Muscle of back (tissue), 11 donors: ENCODE results near the gene S100A9. TPM values are rescaled to one million over a fixed set of nuclear protein-coding genes. Genes with fewer than 3 reads are reported as not detected.
"Not testable (repeated sequence)": the region's sequence is repeated elsewhere in the genome, so short reads cannot be mapped to it uniquely, and the experiment has no call there.

Experiments used
- DNase-seq, 3 donors: peaks; one replicate each; pipeline versions ENCODE4 v3.0.0 to v3.0.0-alpha.2; 2013
- polyA plus RNA-seq, 10 donors: library from polyadenylated mRNA; unstranded; fragments of 120-200 nt; gene quantifications; one replicate each; pipeline ENCODE4 v1.2.1, GENCODE V29; 2013; ENCODE audit not compliant: insufficient read length in 10 of 10

Gene S100A9
- polyA plus RNA-seq, 10 donors, result 9.4 to 40.7 (median 25.4) TPM

DNA sequence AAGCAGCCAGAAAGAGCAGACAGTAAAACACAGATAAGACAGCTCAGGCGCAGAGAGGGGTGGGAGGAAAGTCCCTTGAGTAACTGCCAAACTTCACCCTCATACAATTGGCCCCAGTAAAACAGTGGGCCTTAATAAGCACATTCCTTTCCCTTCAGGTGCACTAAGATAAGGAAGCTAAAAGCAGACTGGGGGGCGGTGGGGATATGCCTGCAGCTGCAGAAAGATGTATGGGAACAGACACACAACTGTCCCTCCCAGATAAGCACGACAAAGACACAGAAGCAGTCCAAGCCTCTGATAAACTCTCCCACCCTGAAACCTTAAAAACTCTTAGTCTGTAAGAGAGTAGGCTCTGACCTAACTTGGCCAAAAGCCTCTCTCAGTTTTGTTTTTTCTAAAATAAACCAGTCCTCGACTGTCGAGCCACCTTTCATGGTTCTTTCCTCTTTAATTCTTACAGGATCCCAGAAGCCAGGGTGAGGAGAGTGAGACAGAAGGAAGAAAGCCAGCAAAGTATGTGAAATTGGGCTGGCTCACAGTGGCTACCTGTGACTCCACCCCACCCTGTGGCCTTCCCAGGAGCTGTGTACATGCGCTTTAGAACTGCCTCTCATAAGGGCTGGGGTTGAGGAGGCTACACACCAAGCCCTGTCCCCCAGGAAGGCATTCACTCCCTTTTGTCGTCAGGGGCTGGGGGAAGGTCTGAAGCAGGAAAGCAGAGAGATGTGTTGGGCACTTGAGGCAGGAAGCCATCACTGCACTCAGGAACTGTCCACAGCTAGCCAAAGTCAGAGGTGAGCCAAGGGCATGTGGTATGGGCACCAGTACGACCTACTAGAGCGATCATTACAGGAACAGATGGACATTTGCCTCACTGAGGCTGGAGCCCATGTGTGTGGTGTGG, 13.6 kb upstream of the S100A9 start:
- no peak for DNase-seq

DNA sequence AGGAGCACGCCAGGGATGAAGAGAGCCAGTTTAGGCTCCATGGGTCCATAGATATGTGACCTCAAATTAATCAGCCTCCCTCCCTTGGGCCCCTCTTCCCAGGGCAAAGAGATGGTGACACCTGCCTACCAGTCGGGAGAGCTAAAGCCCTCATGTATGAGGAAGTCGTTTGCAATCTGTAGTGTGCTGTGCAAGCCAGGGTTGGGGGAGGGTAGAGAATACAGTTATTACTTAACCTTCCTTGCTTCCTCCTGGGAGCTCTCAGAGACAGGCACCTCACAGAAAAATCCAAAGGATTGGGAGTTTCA, 13.0 kb upstream of the S100A9 start:
- DNase-seq, result no peak

DNA sequence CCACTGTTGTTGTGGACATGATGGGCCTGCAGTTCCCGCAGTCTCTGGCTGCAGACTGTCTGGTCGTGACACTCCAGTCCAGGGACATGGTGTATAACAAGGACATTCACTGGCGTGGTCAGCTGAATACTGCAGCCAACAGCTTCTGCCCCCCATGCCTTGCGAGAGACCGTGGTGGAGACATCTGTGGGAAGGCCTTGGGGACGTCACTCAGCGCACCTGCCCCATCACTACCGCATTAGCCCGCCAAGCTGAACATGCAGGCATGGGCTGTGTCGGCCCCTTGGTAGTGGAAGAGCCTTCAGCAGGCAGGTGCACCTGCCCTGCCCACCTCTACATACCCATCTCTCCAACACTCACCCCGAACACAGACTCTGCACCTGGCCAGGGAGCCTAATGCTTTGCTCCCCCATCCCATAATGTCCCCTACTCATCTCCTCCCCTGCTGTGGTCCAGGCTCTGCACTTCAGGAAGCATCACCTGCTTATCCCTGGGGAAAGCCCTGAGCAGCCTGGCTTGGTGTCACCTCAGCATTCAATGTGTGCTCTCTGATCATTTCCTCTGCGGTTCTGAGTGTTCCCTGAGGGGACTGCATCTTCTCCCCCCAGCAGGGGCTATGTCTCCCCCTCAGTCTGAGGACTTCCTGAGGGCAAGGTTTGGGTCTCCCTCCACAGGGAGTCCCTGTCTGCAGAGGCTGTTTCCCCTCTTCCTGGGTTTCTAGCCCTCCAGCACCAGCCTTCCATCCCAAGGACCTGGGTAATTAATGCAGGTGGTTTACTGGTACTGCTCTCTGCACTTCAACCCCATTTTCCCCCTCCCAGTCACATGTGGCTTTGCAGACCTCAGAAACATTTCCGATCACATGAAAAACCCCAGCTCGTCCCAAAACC, 12.2 kb upstream of the S100A9 start:
- no peak for DNase-seq

DNA sequence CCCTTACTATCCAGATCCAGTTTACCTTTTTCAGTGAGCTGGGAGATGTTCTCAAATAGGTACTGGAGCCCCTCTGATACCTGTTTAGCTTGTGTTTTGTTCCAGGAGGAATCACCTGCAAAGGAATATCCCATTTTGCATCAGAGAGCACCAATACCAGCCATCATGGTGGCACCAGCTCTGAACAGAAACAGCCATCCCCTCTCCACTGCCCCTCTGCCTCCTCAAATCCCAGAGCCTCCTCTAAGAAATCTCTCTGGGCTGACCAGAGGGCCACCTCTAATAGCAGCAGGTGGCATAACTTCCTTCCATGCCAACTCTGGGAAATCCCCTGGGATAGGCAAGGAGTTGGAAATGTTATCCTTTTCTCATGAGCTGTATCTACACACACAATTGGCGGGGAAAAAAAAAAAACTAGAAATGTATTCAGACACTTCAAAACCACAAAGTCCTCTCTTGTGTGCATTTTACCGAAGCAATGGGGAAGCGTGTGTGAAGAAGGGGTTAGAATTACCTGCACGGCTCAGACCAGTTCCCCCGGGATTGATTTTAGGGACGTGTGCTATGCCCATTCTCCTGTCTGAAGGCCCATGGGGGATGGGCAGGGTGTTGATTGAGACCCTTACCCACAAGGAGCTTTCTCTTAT, 11.5 kb upstream of the S100A9 start:
- DNase-seq, result no peak

DNA sequence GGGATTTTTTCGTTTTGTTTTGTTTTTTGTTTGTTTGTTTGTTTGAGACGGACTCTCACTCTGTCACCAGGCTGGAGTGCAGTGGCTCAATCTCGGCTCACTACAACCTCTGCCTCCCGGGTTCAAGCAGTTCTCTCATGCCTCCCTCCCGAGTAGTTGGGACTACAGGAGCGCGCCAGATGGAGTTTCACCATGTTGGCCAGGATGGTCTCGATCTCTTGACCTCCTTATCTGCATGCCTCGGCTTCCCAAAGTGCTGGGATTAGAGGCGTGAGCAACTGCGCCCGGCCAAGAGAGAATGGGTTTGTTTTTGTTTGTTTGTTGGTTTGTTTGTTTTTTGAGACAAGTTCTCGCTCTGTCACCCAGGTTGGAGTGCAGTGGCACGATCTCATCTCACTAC, 10.6 kb upstream of the S100A9 start:
- not testable (repeated sequence) for DNase-seq

DNA sequence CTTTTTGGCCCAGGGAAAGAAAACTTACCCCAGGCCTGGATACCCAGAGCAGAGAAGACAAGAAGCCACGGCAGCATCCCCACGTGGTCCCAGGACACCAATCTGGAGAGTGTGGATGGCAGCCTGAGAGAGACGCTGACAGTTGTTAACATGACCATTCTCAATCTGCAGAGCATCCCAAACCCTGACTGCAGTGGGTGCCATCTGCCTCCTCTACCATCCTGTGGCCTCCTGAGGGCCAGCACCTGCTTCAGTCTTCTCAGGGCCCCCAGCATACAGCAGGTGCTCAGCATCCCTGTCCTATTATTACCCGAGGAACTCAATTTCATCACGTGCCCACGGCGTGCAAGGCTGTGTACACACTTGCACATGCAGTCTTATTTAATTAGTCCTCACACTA, 9.8 kb upstream of the S100A9 start:
- no peak for DNase-seq

DNA sequence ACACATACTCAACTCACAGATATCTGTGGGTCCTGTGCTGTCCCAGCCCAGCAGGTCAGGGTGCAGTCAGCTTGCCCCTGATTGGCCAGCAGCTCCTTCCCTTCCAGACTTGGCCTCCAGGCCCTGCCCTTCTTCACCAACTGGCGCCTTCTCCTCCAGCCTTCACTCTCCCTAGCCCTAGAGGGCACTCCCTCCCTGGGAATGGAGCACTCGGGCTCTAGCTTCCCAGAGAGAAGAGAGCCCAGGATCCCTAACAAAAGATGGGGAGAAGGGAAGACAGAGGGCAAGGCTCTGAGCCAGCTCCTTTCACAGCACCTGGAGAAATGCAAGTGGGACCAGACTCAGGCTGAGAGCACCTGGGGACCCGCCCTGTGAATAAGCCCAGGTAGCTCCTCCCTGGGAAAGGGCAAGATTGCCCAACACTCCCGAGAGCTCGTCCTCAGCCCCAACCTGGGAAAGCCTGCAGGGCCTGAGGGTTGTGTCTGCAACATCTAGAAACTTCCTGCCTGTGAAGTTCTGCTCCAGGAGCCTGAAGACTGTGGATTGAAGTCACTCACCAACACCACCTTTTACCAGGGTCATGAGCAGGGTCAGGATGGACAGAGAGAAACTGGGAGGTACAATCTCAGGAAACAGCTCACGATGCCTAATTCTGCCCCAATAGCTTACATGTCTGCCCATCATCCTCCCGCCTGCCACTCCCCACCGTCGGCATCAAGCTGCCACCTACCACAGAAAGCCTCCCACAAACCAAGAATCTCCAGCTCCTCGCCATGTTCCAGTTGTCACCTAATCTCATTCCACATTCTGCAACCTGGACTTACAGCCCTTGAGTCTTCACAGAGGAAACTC, 8.9 kb upstream of the S100A9 start, which contains the start of gene PGLYRP4:
Gene PGLYRP4 (minus strand): TSS at position 331 of the 852 bp plus-strand sequence. CDS start 909 bp downstream, outside the sequence.
- no peak for DNase-seq

DNA sequence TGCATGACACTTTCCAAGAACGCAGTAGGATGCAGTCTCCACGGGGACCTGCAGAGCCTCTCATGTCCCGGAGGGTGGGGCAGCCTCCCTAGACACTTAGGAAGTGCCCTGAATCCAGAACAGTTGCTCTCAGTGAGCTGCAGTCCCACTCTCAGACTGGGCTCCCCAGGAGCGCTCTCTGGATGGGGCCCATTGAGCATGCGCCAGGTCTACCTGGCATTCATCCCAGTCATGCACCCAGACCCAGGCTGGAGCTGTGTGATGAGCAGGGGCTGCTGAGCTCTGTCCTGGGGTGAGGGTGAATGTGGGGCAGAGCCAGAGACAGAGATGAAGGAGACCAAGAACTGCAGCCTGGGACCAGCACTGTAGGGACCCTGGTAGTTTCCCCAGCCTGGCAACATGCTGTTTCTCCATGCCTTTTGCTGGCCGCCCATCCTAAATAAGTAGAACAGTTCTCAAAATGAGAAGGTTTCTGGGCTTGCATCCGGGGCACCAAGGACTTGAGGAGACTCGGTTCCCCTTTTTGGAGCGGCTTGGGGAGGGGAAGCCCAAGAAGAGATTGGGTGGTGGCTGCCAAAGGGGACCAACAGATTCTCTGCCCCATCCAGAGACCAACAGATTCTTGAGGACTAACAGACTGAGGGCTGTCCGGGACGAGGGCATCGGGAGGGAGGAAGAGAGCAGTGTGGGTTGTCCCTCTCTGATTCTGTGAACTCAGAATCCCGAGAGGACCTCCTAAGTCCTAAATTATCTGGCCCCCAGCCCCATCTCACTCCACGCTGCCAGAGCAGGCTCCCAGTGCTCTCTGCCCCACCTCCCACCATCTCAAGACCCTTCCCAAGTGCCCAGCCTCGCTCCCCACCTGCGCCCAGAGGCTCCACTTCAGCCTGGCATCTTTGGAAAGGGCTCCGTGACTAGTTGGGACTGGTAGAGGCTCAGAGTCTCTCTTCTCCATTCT, 8.0 kb upstream of the S100A9 start:
- no peak for DNase-seq

DNA sequence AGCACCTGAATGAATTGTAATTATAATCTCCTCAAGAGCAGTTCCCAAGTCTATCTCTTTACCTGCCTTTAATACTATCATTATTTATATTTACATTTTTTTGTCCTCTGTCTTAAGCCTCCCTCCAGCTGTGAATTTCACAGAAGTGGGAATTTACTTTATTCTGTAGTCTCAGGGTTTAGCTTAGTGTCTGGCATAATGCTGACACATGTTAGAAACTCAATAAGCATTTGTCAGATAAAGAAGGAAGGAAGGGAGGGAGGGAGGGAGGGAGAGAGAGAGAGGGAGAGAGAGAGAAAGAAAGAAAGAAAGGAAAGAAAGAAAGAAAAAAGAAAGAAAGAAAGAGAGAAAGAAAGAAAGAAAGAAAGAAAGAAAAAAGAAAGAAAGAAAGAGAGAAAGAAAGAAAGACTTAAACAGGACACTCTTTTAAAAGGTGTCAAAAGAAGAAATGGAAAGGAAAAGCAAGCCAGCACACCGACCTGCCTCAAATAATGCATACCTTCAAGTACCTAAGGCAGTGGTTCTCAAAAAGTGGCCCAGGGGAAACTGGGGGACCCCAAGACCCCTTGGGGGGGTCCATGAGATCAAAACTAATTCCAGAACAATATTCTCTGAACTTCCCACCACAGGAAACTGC, 7.2 kb upstream of the S100A9 start:
- DNase-seq, result no peak

DNA sequence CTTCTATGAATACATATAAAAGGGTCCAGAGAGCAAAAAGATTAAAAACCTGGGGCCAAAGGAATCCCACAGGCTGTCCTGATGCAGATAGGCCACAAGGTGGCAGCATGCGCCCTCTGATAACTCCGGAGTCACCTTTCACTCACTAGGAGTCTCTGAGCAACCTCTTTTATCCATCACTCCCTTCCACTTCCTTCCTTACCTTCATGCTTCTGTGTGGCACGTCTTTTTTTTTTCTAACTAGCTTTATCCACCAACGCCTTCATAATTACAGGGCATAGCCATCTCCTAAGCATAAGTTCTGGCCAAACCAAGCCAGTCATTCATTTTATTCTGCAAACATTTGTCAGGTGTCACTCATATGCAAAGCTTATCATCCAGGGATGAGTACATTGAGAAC, 5.1 kb upstream of the S100A9 start:
- peak; percentile 58 to 70 (median 70) for DNase-seq

DNA sequence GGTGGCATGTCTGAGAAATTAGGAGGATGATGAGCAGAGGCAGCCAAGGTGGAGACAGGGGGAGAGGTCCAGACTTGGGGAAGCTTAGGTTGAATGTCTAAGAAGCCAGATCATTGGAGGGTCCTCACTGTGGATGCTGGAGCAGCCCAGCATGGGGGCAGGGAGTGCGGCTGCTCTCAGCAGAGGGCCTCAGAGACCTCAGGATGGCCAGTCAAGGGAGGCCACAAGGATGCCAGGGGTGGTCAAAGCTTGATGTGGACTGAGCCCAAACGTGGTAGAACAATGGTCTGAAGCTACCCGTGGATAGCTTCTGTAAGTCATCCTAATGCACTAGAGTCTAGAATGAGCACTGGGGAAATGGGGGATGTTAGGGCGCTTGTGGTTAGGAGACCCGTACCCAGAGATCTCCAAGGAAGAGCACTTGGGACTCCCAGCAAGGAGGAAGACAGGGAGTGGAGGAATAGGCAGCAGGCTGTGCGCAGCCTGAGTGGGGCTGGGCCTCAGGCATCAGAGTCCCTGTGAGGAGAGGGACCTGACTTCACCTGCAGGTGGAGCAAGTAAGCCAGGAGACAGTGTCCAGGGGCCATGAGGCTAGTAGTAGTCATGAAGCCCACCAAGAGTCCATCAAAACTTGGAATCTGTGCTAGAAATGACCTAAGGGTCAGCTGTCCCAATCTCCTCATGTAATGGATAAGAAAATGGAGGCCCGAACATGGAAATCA, 4.3 kb upstream of the S100A9 start:
- DNase-seq, result no peak

DNA sequence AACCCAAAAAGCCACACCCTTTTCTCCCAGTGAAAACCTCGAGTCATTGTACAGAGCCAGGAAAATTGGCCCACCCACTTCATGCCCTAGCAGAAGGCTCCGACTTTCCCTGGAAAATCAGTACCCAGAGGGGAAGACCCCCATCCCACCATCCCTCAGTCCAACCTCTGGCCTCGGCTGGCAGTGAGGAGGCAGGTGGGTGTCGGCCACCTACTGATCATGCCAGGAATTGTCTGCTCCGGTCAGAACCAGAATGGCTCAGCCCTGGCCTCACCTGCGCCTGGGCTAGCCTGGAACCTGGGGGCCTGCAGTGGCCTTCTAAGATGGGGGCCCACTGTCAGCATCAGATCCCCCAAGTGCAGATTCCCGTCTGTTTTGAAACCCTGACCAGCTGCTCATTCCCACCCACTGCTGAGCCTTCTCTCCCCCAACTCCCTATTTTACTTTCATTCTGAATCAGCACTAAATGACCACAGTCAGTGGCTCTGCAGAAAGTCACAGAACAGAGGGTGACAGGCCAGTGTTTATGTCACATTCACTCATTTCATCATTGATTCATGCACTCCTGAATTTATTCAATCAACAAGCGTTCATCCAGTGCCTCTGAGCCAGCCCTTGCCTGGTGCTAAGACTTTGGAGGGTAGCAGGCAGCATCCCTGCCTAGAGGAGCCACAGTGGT, 3.0 kb upstream of the S100A9 start:
- DNase-seq, result no peak

DNA sequence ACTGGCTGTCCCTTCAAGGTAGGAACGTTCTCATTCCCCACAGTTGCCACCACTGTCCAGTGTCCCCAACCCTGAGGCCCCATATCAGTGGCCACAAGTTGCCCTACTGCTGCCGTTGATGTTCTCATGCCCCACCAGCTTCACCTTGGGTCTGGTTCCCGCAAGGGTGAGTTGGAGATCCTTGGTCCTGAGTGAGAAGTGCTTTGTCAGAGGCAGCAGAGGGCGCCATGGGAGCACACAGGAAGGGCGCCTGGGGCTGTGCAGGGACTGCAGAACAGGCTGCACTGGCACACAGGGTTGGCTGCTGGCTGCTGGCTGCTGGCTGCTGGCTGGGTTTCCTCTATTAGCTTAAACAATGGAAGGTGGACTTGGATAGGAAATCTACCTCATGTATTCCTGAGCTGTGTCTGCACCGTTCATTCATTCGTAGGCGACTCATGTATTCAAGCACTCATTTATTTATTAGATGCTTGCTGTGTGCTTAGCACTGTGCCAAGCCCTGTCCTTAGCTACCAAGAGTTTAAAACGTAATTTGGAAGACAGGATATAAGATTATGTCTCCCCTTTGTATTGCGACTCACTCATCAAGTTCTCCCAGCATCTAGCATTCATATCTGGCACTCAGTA, 2.1 kb upstream of the S100A9 start:
- DNase-seq, result peak in 1 of 3 donors; percentile 32

DNA sequence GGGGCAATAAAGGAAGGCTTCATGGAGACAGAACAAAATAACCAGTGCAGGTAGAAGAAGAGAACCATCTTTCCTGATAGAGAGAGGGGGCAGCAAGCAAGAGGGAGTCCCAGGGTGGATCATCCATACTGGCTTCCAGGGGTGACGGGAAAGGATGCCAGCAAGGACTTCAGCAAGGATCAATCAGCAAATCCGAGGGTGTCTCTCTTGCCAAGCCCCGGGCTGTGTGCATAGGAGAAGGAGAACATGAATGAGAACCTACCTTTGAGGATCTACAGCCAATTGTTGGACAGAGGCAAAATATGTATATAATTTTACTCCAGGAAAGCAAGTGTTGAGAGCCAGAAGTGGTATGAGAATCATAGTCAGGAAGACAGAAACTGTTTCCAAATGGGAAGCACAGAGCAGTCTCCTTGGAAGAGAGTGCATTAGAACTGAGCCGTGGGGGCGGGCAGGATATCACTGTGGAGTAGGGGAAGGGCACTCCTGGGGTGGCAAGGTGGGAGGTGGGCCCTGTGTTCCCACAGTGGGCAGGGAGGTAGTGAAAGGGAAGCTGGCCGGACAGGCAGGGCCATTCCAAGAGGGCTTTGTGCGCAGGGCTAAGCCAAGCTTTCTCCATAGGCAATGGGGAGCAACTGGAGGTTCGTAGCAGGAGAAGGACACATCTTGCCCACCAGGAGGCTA, 1.1 kb upstream of the S100A9 start:
- DNase-seq, result no peak

DNA sequence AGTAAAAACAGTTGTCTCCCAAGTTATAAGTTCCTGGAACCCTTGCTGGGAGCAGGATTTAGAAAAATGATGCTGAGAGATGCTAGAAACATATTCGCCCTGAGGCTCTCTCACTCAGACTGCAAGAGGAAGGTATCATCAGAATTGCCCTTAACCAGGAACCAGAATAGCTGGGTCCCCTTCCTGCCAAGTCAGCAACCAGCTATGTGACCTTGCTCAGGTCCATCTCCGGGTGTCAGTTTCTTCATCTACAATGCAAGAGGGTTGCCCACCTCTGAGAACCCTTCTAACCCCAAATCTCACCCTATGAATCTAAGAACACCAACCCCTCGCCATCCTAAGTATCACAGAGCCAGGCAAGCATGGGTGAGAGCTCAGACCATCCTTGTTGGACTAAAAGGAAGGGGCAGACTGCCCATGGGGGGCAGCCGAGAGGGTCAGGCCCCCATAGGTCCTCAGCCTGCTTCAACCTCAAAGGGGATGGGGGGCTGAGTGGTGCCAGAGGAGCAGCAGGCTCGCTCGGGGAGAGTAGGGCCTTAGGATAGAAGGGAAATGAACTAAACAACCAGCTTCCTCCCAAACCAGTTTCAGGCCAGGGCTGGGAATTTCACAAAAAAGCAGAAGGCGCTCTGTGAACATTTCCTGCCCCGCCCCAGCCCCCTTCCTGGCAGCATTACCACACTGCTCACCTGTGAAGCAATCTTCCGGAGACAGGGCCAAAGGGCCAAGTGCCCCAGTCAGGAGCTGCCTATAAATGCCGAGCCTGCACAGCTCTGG, 390 bp upstream of the S100A9 start:
- peak in 1 of 3 donors; percentile 21 for DNase-seq

DNA sequence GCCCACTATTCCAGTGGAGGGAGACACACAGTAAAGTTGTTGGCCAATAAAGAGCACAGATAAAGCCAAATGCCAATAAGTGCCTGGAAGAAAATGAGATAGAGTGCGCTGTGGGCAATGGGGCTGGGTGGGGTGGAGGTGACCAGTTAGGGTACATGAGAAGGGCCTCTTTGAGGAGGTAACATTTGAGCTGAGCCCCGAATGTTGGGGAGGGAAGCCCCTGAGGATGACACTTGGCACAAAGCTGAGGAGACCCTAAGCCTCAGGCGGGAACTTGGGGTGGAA, 979 bp downstream of the S100A9 start:
- DNase-seq, result no peak

DNA sequence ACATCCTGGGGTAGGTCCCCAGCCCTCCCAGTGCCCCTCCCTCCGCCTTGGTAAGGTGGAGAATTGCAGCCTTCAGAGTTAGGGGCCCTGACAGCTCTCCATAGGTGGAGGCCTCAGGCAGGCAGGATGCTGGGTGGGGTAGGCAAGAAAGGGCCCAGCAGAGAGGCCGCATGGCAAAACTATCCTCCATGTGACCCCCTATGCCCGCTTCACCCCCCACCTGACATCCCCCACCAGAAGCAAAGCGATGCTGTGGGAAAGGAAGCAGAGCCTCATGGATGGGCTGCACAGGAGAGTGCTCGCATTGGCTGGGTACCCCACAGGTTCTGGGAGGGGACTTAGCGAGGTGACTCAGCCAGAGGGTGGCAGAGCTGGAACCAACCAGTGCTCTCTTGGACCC, 1.6 kb downstream of the S100A9 start:
- no peak for DNase-seq
